Measurements from ENCODE around the gene ZIM2.

DNA sequence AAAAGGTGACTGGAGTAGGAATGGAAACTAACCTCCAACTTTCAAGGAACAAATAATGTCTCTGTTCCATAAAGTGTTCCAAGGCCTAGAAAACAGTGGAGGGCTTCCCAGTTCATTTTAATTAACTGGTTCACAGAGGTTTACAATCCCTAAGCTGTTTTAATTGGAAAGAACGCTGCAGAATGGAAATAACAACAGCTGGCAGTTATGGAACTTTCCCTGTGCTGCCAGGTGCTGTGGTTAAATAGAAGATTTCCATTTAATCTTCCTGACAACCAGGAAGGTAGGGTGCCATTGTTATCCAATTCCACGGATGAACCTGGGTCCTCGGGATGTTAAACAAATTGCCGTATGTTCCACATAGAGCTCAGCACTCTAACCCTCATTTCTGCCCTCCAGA, 22.2 kb upstream of the ZIM2 start:
- TF ChIP-seq, protein P1, sequence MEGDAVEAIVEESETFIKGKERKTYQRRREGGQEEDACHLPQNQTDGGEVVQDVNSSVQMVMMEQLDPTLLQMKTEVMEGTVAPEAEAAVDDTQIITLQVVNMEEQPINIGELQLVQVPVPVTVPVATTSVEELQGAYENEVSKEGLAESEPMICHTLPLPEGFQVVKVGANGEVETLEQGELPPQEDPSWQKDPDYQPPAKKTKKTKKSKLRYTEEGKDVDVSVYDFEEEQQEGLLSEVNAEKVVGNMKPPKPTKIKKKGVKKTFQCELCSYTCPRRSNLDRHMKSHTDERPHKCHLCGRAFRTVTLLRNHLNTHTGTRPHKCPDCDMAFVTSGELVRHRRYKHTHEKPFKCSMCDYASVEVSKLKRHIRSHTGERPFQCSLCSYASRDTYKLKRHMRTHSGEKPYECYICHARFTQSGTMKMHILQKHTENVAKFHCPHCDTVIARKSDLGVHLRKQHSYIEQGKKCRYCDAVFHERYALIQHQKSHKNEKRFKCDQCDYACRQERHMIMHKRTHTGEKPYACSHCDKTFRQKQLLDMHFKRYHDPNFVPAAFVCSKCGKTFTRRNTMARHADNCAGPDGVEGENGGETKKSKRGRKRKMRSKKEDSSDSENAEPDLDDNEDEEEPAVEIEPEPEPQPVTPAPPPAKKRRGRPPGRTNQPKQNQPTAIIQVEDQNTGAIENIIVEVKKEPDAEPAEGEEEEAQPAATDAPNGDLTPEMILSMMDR (IDR thresholded peaks at IDR 0.05; ENCODE audit: low read depth, low read length), result no peak
- TF ChIP-seq EZH2phosphoT487 (IDR thresholded peaks at IDR 0.05; ENCODE audit: low read depth), result no peak
